DOHH2 (cell line): Measurements from ENCODE around the gene C11orf54.

Experiments
- EZH2phosphoT487 ChIP-seq: fragments of 200-600 bp; sonication (generic); IDR thresholded peaks from 2 replicates; pipeline ENCODE4 v1.6.1; 2017; ENCODE audit warnings: borderline replicate concordance, mild to moderate bottlenecking, antibody characterized with exemption, low read length, moderate library complexity, mixed read lengths
- TF ChIP-seq, protein P1 (sequence below): fragments of 200-600 bp; sonication (generic); IDR thresholded peaks from one replicate; pipeline ENCODE4 v1.5.1; 2014; ENCODE audit warnings: antibody characterized with exemption, mild to moderate bottlenecking, low read depth, low read length; ENCODE audit not compliant: poor library complexity, severe bottlenecking

DNA sequence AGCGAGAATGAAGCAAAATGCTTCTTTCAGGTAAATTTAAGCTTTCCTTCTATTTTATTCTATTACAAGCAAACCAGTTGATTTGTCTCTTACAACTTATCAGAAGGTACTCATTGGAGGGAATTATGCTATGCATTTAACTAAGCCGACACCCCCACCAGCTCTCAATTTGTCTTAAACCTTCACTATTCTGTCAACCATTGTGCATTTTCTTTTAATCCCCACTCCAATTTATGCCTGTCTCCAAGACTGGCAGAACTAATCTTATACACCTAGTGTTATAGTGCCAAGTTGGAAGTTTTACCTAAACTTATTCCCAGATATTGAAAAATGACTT lies 12.7 kb upstream of the C11orf54 start:
- TF ChIP-seq, protein P1, sequence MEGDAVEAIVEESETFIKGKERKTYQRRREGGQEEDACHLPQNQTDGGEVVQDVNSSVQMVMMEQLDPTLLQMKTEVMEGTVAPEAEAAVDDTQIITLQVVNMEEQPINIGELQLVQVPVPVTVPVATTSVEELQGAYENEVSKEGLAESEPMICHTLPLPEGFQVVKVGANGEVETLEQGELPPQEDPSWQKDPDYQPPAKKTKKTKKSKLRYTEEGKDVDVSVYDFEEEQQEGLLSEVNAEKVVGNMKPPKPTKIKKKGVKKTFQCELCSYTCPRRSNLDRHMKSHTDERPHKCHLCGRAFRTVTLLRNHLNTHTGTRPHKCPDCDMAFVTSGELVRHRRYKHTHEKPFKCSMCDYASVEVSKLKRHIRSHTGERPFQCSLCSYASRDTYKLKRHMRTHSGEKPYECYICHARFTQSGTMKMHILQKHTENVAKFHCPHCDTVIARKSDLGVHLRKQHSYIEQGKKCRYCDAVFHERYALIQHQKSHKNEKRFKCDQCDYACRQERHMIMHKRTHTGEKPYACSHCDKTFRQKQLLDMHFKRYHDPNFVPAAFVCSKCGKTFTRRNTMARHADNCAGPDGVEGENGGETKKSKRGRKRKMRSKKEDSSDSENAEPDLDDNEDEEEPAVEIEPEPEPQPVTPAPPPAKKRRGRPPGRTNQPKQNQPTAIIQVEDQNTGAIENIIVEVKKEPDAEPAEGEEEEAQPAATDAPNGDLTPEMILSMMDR: no peak
- no peak for TF ChIP-seq EZH2phosphoT487
